Measurements from ENCODE around the gene BAIAP3.
"Not testable (repeated sequence)": the region's sequence is repeated elsewhere in the genome, so short reads cannot be mapped to it uniquely, and the experiment has no call there.

The BAIAP3 gene

GRCh38 chr16:1292208-1292607, 41.2 kb upstream of the BAIAP3 start:
- not testable (repeated sequence) for H3K27ac Mint-ChIP-seq; H3K4me3 Mint-ChIP-seq; H3K36me3 Mint-ChIP-seq (ENCODE audit: insufficient read depth); H3K4me1 Mint-ChIP-seq (ENCODE audit: low read depth in 2 of 2); ATAC-seq (replicated peaks); DNase-seq; H3K9me3 Mint-ChIP-seq
- peaks cover 62 to 94% of the 10 kb centered on the region in 2 donors for H3K27me3 Mint-ChIP-seq

DNA sequence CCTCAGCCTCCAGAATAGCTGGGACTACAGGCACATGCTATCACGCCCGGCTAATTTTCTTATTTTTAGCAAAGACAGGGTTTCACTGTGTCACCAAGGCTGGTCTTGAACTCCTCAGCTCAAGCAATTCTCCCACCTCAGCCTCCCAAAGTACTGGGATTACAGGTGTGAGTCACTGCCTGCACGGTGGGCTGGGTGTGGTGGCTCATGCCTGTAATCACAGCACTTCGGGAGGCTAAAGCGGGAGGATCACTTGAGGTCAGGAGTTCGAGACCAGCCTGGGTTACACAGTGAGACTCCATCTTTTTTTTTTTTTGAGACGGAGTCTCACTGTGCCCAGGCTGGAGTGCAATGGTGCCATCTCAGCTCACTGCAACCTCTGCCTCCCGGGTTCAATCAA, 40.6 kb upstream of the BAIAP3 start:
- not testable (repeated sequence) for ATAC-seq (replicated peaks)

GRCh38 chr16:1293921-1294656, 39.4 kb upstream of the BAIAP3 start:
- Mint-ChIP-seq H3K36me3 (ENCODE audit: insufficient read depth) (no peaks in the 10 kb centered on the region), H3K4me1 (ENCODE audit: low read depth in 2 of 2) (no peaks in the 10 kb centered on the region), H3K4me3 (no peak overlapping the region), H3K27me3 (peaks cover 64 to 89% of the 10 kb centered on the region in 2 donors), H3K9me3 (no peaks in the 10 kb centered on the region), H3K27ac (no peak overlapping the region)
- DNase-seq = no peak
- no peak for ATAC-seq (replicated peaks)

More for the DNA sequence above, 40.6 kb upstream of the BAIAP3 start:
- not testable (repeated sequence) for H3K4me1 Mint-ChIP-seq (ENCODE audit: low read depth in 2 of 2); H3K27ac Mint-ChIP-seq; H3K36me3 Mint-ChIP-seq (ENCODE audit: insufficient read depth); DNase-seq; H3K9me3 Mint-ChIP-seq; H3K4me3 Mint-ChIP-seq
- peaks cover 60 to 91% of the 10 kb centered on the region in 2 donors for H3K27me3 Mint-ChIP-seq

GRCh38 chr16:1295465-1295864, 38.0 kb upstream of the BAIAP3 start:
- Mint-ChIP-seq H3K4me1 (ENCODE audit: low read depth in 2 of 2) (no peaks in the 10 kb centered on the region), H3K9me3 (no peaks in the 10 kb centered on the region), H3K36me3 (ENCODE audit: insufficient read depth) (no peaks in the 10 kb centered on the region), H3K27me3 (peaks cover 55 to 85% of the 10 kb centered on the region in 2 donors), H3K4me3 (no peak overlapping the region), H3K27ac (no peak overlapping the region)
- DNase-seq = no peak
- no peak for ATAC-seq (replicated peaks)

DNA sequence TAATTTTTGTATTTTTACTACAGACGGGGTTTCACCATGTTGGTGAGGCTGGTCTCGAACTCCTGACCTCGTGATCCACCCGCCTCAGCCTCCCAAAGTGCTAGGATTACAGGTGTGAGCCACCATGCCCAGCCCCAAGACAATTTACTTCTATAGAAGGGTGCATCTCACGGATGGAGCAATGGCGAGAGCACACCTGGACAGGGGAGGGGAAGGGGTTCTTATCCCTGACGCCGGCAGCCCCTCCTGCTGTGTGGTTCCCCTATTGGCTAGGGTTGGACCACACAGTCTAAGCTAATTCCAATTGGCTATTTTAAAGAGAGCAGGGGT, 36.8 kb upstream of the BAIAP3 start:
- not testable (repeated sequence) for H3K4me1 Mint-ChIP-seq (ENCODE audit: low read depth in 2 of 2); H3K27ac Mint-ChIP-seq; H3K9me3 Mint-ChIP-seq; H3K36me3 Mint-ChIP-seq (ENCODE audit: insufficient read depth); H3K4me3 Mint-ChIP-seq; ATAC-seq (replicated peaks); DNase-seq
- H3K27me3 Mint-ChIP-seq = peaks cover 50 to 76% of the 10 kb centered on the region in 2 donors

DNA sequence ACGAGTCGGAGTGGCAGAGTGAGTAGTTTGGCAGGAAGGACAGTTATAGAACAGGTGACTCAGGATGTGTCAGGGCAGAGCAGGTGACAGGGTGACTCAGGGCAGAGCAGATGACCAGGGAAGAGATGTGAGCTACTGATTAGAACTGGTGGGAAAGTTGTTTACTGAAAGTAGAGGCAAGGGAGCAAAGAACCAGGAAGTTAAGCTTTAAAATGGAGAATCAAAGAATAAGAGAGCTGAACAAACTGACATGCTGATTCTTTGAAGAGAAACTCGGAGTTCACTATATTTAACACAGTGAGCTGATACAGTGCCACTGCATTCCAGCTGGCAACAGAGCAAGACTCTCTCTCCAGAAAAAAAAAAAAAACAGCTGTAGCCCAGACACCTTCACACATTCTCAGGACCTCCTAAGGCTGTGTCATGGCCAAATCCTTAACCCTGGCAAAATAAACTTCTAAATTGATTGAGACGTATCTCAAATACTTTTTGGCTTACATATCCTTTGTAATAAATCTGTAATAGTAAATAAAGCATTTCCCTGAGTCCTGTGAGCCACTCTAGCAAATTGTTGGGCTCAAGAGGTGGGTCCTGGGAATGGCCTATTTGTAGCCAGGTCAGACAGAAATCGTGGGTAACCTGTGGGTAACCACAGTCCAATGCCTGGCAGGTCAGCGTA, 36.3 kb upstream of the BAIAP3 start:
- H3K27ac Mint-ChIP-seq = no peak overlapping the region
- no peak for DNase-seq
- H3K27me3 Mint-ChIP-seq = peaks cover 46 to 71% of the 10 kb centered on the region in 2 donors
- H3K4me1 Mint-ChIP-seq (ENCODE audit: low read depth in 2 of 2) = peaks cover 7% of the 10 kb centered on the region in 2 donors
- H3K4me3 Mint-ChIP-seq = no peak overlapping the region
- no peak for ATAC-seq (replicated peaks)
- no peaks in the 10 kb centered on the region for H3K9me3 Mint-ChIP-seq
- H3K36me3 Mint-ChIP-seq (ENCODE audit: insufficient read depth) = no peaks in the 10 kb centered on the region

DNA sequence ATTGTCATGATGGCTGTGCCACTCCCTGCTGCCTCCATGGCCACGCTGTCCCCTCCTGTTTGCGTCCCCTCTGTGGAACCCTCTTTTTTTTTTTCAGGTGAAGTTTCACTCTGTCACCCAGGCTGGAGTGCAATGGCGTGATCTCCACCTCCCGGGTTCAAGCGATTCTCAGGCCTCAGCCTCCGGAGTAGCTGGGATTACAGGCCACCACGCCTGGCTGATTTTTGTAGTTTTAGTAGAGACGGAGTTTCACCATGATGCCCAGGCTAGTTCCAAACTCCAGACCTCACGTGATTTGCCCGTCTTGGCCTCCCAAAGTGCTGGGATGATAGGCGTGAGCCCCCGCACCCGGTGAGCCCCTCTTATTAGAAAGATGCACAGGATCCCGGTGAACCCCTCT, 35.0 kb upstream of the BAIAP3 start:
- no peak for DNase-seq
- Mint-ChIP-seq H3K27ac (no peak overlapping the region), H3K4me3 (no peak overlapping the region), H3K27me3 (peaks cover 41 to 58% of the 10 kb centered on the region in 2 donors), H3K9me3 (no peaks in the 10 kb centered on the region), H3K36me3 (ENCODE audit: insufficient read depth) (no peaks in the 10 kb centered on the region), H3K4me1 (ENCODE audit: low read depth in 2 of 2) (peaks cover 7% of the 10 kb centered on the region in 2 donors)
- ATAC-seq (replicated peaks) = no peak

- H3K9me3 Mint-ChIP-seq = no peaks in the 10 kb centered on the region
- no peak for ATAC-seq (replicated peaks)
- no peak overlapping the region for H3K4me3 Mint-ChIP-seq
- H3K27me3 Mint-ChIP-seq = peaks cover 33 to 50% of the 10 kb centered on the region in 2 donors
- H3K36me3 Mint-ChIP-seq (ENCODE audit: insufficient read depth) = peaks cover 1% of the 10 kb centered on the region
- peaks cover 12% of the 10 kb centered on the region in 2 donors for H3K4me1 Mint-ChIP-seq (ENCODE audit: low read depth in 2 of 2)
- H3K27ac Mint-ChIP-seq = no peak overlapping the region
- DNase-seq = no peak
These were observed 34.2 kb upstream of the BAIAP3 start for GRCh38 chr16:1299012-1299867.

DNA sequence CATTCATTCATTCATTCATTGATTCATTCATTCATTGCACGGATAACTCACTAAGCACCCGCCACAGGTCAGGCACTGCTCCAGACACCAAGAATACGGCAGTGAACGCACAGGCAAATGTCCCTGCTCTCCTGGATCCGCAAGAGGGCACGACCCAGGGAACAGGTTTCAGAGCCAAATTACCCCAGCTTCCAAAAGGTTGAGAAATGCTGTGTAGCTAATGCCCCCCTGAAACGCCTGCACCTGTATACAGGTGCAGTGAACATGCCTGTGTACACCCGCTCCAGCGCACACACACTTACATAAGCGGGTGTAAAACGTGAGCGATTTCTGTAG, 33.6 kb upstream of the BAIAP3 start:
- no peaks in the 10 kb centered on the region for H3K9me3 Mint-ChIP-seq
- DNase-seq (no peak), ATAC-seq (replicated peaks) (no peak)
- H3K4me1 Mint-ChIP-seq (ENCODE audit: low read depth in 2 of 2) = peaks cover 15 to 16% of the 10 kb centered on the region in 2 donors
- peaks cover 28 to 44% of the 10 kb centered on the region in 2 donors for H3K27me3 Mint-ChIP-seq
- no peak overlapping the region for H3K27ac Mint-ChIP-seq
- H3K4me3 Mint-ChIP-seq = no peak overlapping the region
- H3K36me3 Mint-ChIP-seq (ENCODE audit: insufficient read depth) = peaks cover 6% of the 10 kb centered on the region

GRCh38 chr16:1300664-1301476, 32.6 kb upstream of the BAIAP3 start:
- peak overlapping the region in 1 of 2 donors; percentile 87 for H3K27ac Mint-ChIP-seq
- ATAC-seq (replicated peaks) = peak; percentile 59

DNA sequence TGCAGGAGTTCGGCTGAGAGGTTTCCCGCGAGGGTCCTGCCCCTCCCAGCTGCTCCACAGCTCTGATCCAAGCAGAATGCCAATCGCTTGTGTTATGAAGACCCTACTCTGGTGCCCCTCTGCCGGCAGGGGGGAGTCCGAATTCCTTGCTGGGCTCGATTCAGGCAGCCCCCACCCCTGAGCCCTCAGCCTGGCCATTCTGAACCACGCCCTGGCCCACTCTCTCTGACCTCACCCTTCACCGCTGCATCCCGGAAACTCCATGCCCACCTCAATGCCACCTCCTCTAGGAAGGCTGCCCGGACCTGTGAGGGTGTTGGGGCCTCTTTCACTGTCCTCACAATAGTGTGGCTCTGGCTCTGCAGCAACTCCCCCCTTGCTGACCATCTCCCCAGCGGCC, 31.9 kb upstream of the BAIAP3 start:
- peaks cover 18 to 30% of the 10 kb centered on the region in 2 donors for H3K27me3 Mint-ChIP-seq
- no peaks in the 10 kb centered on the region for H3K9me3 Mint-ChIP-seq
- ATAC-seq (replicated peaks) = no peak
- peak overlapping the region; percentile 56 to 68 for H3K4me3 Mint-ChIP-seq
- no peak for DNase-seq
- peaks cover 15 to 18% of the 10 kb centered on the region in 2 donors for H3K4me1 Mint-ChIP-seq (ENCODE audit: low read depth in 2 of 2)
- H3K36me3 Mint-ChIP-seq (ENCODE audit: insufficient read depth) = peaks cover 7% of the 10 kb centered on the region
- H3K27ac Mint-ChIP-seq = peak overlapping the region; percentile 57 to 87

More at GRCh38 chr16:1300664-1301476, 32.6 kb upstream of the BAIAP3 start:
- DNase-seq = peak; percentile 73 to 78 (median 77)
- H3K27me3 Mint-ChIP-seq = peaks cover 20 to 33% of the 10 kb centered on the region in 2 donors
- H3K4me3 Mint-ChIP-seq = peak overlapping the region in 1 of 2 donors; percentile 56
- no peaks in the 10 kb centered on the region for H3K9me3 Mint-ChIP-seq
- peaks cover 6% of the 10 kb centered on the region for H3K36me3 Mint-ChIP-seq (ENCODE audit: insufficient read depth)
- H3K4me1 Mint-ChIP-seq (ENCODE audit: low read depth in 2 of 2) = peaks cover 15 to 16% of the 10 kb centered on the region in 2 donors

GRCh38 chr16:1305823-1306222, 27.6 kb upstream of the BAIAP3 start:
- Mint-ChIP-seq H3K27me3 (no peaks in the 10 kb centered on the region), H3K9me3 (no peaks in the 10 kb centered on the region), H3K36me3 (ENCODE audit: insufficient read depth) (peaks cover 25% of the 10 kb centered on the region), H3K27ac (no peak overlapping the region), H3K4me1 (ENCODE audit: low read depth in 2 of 2) (peaks cover 23 to 29% of the 10 kb centered on the region in 2 donors), H3K4me3 (peak overlapping the region in 1 of 2 donors; percentile 23)
- DNase-seq (no peak), ATAC-seq (replicated peaks) (no peak)

GRCh38 chr16:1306334-1306733, 27.1 kb upstream of the BAIAP3 start:
- ATAC-seq (replicated peaks) = no peak
- DNase-seq = no peak
- H3K27ac Mint-ChIP-seq = no peak overlapping the region
- H3K9me3 Mint-ChIP-seq = no peaks in the 10 kb centered on the region
- peak overlapping the region in 1 of 2 donors; percentile 45 for H3K4me3 Mint-ChIP-seq
- peaks cover 30% of the 10 kb centered on the region for H3K36me3 Mint-ChIP-seq (ENCODE audit: insufficient read depth)
- H3K4me1 Mint-ChIP-seq (ENCODE audit: low read depth in 2 of 2) = peaks cover 27 to 33% of the 10 kb centered on the region in 2 donors
- H3K27me3 Mint-ChIP-seq = no peaks in the 10 kb centered on the region
